ENCODE results near the gene DGKQ.

Gene DGKQ

GRCh38 chr4:917992-918391 lies 55.4 kb downstream of the DGKQ start:
- DNase-seq, result no peak

GRCh38 chr4:917466-917865 lies 55.9 kb downstream of the DGKQ start:
- DNase-seq, result no peak

- no peak for DNase-seq
Measured at GRCh38 chr4:915595-915994, 57.8 kb downstream of the DGKQ start.

GRCh38 chr4:915041-915474 lies 58.3 kb downstream of the DGKQ start:
- DNase-seq, result no peak

- no peak for DNase-seq
Measured at GRCh38 chr4:914531-914930, 58.8 kb downstream of the DGKQ start.

- no peak for DNase-seq
Measured at GRCh38 chr4:913280-913618, 60.1 kb downstream of the DGKQ start.

GRCh38 chr4:912548-913279 lies 60.7 kb downstream of the DGKQ start:
- no peak for DNase-seq

GRCh38 chr4:911871-912490 lies 61.4 kb downstream of the DGKQ start:
- no peak for DNase-seq

GRCh38 chr4:911221-911751 lies 62.1 kb downstream of the DGKQ start:
- DNase-seq, result no peak

GRCh38 chr4:910366-911091 lies 62.8 kb downstream of the DGKQ start:
- DNase-seq, result no peak

GRCh38 chr4:909821-910220 lies 63.5 kb downstream of the DGKQ start:
- DNase-seq, result no peak

GRCh38 chr4:909131-909571 lies 64.2 kb downstream of the DGKQ start:
- DNase-seq, result no peak
